HFFc6 (cell line): ENCODE data around the gene ARVCF. TPM values are rescaled to one million over a fixed set of nuclear protein-coding genes. Genes with fewer than 3 reads are reported as not detected.
A peak's percentile ranks its signal among the peaks of the same experiment; 100 is the strongest.

ENCODE experiments used
- DNase-seq: peaks from one replicate; pipeline ENCODE4 v3.0.0-alpha.2; 2018
- H3K27ac Mint-ChIP-seq: 2 replicates; pipeline ENCODE4 v1.8.0; 2020; ENCODE audit warnings: mild to moderate bottlenecking, mixed read lengths
- H3K27me3 Mint-ChIP-seq: 2 replicates; pipeline ENCODE4 v1.8.0; 2021; ENCODE audit warnings: mild to moderate bottlenecking, moderate library complexity, mixed read lengths; ENCODE audit not compliant: insufficient read depth
- H3K36me3 Mint-ChIP-seq: 2 replicates; pipeline ENCODE4 v1.8.0; 2021; ENCODE audit warnings: low read depth, mixed read lengths
- H3K4me1 Mint-ChIP-seq: 2 replicates; pipeline ENCODE4 v1.8.0; 2020; ENCODE audit warnings: low read depth, mixed read lengths
- H3K4me3 Mint-ChIP-seq: 2 replicates; pipeline ENCODE4 v1.8.0; 2020; ENCODE audit warnings: mild to moderate bottlenecking, moderate library complexity, mixed read lengths
- H3K9me3 Mint-ChIP-seq: 2 replicates; pipeline ENCODE4 v1.8.0; 2020; ENCODE audit warnings: mild to moderate bottlenecking, mixed read lengths
- CTCF ChIP-seq: fragments of 200-600 bp; sonication (generic); IDR thresholded peaks from 2 replicates; pipeline ENCODE4 v1.5.0; 2021; ENCODE audit warnings: antibody characterized with exemption, mild to moderate bottlenecking
- total RNA-seq, 6 experiments: library from RNA; stranded (reverse); fragmentation: NEBNext Ultra II Directional; extraction: Animal tissue kit (Norgen Biotek cat#: 25700); gene quantifications; 2 replicates in 1 of 6; 3 replicates in 5 of 6; pipeline ENCODE4 v1.2.3, GENCODE V29; 2021

Gene ARVCF
- total RNA-seq, 6 experiments from 2014 or later, result 1.5 to 3.3 (median 2.0) TPM

DNA sequence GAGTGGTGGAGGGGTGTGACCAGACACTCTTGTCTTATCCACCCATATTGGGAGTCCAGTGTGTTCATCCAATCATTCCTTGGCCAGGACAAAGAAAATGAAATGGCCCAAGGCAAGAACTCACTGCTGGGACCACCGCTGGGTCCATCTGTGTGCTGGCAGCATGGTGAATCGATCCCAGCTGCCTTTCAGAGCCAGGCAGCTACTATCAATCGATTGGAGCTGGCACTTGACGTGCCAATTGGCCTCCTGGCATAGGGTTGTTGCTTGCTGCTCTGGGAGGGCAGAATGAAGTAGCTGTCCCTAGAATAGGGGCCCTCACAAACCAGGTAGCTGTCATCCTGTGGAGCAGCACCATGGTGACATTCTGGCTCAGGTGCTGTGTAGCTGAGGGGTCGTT, 1.4 kb upstream of the ARVCF start:
- no peak overlapping the region for H3K27ac Mint-ChIP-seq
- H3K27me3 Mint-ChIP-seq, result peaks cover 15% of the 10 kb centered on the region
- H3K4me3 Mint-ChIP-seq, result no peak overlapping the region
- TF ChIP-seq CTCF, result no peak
- H3K4me1 Mint-ChIP-seq, result peaks cover 18% of the 10 kb centered on the region
- no peaks in the 10 kb centered on the region for H3K36me3 Mint-ChIP-seq
- no peak for DNase-seq
- no peaks in the 10 kb centered on the region for H3K9me3 Mint-ChIP-seq

- Mint-ChIP-seq H3K27ac (no peak overlapping the region), H3K9me3 (no peaks in the 10 kb centered on the region), H3K4me3 (peak overlapping the region; percentile 40), H3K4me1 (peaks cover 17% of the 10 kb centered on the region), H3K36me3 (no peaks in the 10 kb centered on the region), H3K27me3 (peaks cover 15% of the 10 kb centered on the region)
- TF ChIP-seq CTCF, result no peak
- DNase-seq, result no peak
Observed at GRCh38 chr22:20017622-20017958, 967 bp upstream of the ARVCF start.

DNA sequence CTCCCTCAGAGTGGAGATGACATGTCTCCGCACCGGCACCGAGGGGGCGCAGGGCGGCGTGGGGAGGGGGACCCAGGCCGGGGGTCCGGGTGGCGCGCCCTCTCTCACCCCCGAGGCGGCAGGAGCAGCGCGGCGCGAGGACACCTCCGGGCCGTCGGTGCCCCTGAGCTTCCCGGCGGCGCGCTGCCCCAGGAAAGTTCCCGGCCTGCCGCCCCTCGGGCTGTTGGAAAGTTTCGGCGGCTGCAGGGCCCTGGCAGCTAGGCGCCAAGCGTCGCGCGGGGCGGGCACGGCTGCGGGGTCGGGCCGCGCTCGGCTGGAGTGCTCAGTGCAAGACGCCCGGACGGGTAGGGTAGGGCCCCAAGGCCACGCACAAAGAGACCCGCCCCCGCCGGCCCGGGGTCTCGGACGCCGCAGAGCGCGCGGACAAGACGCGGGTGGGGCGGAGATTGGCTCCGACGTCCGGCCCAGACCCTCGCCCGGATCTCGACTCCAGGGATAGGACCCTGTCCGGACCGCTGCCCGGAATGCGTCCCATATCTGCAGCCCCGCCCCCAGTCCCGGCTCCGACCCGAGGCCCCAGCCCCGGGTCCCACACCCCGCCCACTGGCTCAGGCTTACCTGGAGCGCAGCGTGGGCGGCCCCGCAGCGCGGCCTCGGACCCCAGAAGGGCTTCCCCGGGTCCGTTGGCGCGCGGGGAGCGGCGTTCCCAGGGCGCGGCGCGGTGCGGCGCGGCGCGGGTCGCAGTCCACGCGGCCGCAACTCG, 471 bp downstream of the ARVCF start:
- Mint-ChIP-seq H3K27me3 (peaks cover 11% of the 10 kb centered on the region), H3K36me3 (no peaks in the 10 kb centered on the region), H3K4me1 (peaks cover 6% of the 10 kb centered on the region; the same call in 1 of the 2 replicates), H3K27ac (no peak overlapping the region), H3K4me3 (no peak overlapping the region; the same call in 1 of the 2 replicates), H3K9me3 (no peaks in the 10 kb centered on the region)
- no peak for DNase-seq
- TF ChIP-seq CTCF, result no peak

GRCh38 chr22:20015187-20015625, 1.4 kb downstream of the ARVCF start:
- Mint-ChIP-seq H3K27me3 (peaks cover 11% of the 10 kb centered on the region), H3K27ac (no peak overlapping the region), H3K36me3 (no peaks in the 10 kb centered on the region), H3K4me1 (peaks cover under 1% of the 10 kb centered on the region; the same call in 1 of the 2 replicates), H3K9me3 (no peaks in the 10 kb centered on the region), H3K4me3 (peak overlapping the region; percentile 7; the same call in 1 of the 2 replicates)
- TF ChIP-seq CTCF, result no peak
- no peak for DNase-seq

DNA sequence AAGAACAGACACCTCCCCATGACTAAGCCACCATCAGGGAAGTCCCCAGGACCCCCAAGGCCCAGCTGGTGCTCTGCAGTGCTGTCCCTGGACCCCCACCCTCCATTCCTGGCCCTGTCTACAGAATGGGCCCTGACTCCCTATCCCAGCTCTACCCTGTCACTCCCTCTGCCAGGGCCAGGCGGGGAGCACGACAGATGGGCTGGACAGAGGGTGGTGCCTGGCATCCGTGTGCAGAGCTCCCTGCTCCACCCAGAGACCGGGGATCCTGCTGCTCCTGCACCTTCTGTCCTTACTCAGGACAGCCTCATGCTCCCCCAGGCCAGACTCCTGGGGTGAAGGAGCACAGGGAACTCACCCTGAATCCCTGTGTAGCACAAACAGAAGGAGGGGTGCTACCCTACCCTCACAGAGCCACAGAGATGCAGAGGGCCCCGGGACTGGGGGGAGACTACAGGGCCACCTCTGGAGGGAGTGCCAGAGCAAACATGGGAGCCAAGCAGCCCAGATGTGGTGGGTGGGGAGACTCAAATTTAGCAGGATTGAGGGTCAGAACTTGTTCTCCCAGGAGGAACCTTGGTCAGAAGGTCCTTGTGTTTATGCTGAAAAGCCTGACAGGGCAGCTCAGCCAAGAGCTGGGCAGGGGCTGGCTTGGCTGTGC, 2.0 kb downstream of the ARVCF start:
- H3K4me3 Mint-ChIP-seq, result no peak overlapping the region

More for the DNA sequence above, 2.0 kb downstream of the ARVCF start:
- peaks cover 11% of the 10 kb centered on the region for H3K27me3 Mint-ChIP-seq
- TF ChIP-seq CTCF, result no peak
- H3K36me3 Mint-ChIP-seq, result no peaks in the 10 kb centered on the region
- no peaks in the 10 kb centered on the region for H3K4me1 Mint-ChIP-seq
- no peak for DNase-seq
- no peak overlapping the region for H3K27ac Mint-ChIP-seq
- H3K9me3 Mint-ChIP-seq, result no peaks in the 10 kb centered on the region
